ENCODE data around the gene CYTH3.
"Not testable (repeated sequence)": the region's sequence is repeated elsewhere in the genome, so short reads cannot be mapped to it uniquely, and the experiment has no call there.

CYTH3 gene, protein sequence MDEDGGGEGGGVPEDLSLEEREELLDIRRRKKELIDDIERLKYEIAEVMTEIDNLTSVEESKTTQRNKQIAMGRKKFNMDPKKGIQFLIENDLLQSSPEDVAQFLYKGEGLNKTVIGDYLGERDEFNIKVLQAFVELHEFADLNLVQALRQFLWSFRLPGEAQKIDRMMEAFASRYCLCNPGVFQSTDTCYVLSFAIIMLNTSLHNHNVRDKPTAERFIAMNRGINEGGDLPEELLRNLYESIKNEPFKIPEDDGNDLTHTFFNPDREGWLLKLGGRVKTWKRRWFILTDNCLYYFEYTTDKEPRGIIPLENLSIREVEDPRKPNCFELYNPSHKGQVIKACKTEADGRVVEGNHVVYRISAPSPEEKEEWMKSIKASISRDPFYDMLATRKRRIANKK

DNA sequence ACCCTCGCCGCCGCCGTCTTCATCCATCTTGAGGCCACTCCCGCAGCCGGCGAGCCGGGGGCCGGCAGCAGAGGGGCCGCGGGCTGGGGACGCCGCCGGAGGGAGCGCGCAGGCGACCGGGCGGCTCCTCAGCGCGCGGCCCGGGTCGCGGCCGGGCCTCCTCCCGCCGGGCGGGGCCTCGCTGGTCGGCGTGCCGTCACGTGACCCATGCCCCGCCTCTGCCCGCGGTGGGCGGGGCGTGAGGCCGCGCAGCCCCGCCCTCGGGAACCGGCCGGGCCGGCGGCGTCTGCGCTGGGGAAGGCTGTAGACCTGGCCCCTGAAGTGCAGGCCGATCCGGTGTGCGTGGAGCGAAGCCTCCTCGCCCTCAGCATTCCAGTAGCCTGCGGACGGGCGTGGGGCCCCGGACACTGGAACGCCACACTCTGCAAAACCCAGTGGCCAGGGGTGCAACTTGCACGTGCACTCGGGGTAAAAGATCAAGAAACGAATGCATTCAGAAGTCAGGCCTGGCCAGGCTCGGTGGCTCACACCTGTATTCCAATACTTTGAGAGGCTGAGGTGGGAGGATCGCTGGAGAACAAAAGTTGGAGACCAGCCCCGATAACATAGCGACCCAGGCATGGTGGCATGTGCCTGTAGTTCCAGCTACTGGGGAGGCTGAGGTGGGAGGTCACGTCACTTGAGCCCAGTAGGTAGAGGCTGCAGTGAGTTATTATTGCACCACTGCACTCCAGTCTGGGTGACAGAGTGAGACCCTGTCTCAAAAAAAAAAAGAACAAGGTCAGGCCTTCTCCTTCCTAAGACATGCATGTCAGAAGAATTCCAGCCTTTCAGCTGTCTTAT is at the start of gene CYTH3:
Gene CYTH3 (minus strand): TSS at position 144 of the 843 bp plus-strand sequence. CDS start 117 bp downstream, at position 27.
- DNase-seq (ENCODE audit: low read depth): peak; percentile 67

DNA sequence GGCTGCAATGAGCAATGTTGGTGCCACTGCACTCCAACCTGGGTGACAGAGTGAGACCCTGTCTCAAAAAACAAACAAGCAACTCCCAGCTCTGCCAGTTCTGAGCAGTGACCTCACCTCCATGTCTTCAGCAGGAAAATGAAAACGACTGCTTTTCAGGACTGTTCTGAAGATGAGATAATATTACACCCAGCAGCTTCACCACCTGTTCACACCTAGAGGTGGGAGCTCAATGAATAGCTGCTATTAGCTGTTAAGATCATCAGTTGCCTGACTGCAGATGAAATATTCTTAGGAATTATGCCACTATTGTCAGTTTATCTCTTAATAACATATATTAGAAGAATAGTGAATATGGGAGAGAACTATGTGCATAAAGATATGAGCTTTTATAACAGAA is 48.4 kb upstream of the CYTH3 start:
- DNase-seq (ENCODE audit: low read depth): no peak

DNA sequence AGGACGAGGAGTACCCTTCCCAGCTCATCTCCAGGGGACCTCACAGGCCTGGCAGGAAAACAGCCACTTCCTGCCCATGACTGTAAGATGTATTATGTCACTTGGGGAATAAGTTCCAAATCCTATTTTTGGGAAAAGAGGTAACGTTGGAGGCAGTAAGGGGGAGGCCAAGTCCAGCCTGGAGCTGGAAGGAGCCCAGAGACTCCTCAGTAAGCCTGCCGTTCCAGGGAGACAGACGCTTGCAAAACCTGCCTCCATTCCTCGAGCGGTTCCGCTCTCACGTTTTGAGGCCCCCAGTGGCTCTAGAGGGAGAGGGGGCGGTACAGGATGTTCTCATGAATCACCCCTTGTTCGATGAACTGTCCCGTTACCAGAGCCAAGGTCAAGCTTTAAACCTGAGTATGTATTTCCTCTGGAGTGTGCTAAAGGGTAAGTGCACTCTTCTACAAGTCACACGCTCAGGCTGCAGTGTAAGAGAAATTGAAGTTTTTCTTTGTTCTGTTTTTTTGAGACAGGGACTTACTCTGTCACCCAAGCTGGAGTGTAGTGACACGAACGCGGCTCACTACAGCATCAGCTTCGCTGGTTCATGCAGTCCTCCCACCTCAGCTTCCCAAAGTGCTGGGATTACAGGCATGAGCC is 45.5 kb upstream of the CYTH3 start:
- DNase-seq (ENCODE audit: low read depth): peak; percentile 1

DNA sequence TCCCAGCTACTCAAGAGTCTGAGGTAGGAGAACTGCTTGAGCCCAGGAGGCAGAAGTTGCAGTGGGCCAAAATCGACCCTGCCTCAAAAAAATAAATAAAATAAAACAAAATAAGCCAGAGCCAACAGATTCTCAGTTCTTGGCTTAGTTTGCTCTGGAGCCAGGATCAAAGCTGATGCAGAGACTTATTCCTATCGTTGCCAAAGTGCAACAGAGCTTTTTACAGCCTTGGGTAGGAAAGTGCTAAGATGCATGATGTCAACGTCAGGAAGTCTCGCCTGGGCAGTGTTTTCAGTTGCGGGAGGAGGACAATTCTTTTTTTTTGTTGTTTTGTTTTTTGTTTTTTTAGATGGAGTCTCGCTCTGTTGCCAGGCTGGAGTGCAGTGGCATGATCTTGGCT is 43.8 kb upstream of the CYTH3 start:
- no peak for DNase-seq (ENCODE audit: low read depth)

DNA sequence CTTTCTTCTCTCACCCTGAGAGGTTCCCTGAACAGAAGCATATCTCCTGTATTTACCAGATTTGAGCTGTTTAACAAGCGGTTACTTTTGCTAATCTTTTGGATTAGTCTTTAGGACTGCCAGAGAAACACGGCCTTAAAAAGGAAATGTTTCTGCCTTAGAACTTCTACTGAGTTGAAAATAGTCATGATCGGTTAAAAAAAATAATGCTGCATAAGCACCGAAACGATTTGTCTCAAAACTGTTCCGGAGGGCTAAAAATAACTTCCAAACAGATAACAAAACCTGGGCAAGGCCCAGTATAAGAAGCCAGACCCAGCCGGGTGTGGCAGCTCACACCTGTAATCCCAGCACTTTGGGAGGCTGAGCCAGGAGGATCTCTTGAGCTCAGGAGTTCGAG is 43.3 kb upstream of the CYTH3 start:
- DNase-seq (ENCODE audit: low read depth): no peak

DNA sequence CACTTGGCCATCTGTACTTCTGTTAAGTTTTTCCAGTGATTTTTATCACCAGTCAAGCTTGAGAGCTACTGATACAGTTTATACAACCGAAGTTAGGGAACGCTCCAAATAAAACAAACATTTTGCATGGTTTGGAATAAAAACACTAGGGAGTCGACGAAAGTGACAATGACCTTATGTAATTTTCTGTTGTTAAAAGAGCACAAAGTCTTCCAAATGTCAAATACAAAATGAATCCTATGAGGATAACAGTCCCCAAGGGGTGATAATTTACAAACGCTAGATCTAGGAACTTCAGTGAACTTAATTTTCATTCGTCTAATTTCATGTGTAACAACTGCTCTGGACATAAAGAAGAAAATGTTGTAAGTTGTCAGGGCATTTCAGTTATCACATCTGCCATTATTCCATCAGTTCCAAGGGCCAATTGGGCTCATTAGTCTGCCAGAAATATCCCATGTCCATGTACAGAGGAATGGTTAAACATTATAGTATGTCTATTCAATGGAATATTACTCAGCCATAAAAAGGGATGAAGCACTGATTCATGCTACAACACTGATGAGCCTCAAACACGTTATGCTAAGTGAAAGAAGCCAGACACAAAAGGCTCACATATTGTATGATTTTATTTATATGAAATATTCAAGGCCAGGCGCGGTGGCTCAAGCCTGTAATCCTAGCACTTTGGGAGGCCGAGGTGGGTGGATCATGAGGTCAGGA is 38.0 kb upstream of the CYTH3 start:
- DNase-seq (ENCODE audit: low read depth): no peak

DNA sequence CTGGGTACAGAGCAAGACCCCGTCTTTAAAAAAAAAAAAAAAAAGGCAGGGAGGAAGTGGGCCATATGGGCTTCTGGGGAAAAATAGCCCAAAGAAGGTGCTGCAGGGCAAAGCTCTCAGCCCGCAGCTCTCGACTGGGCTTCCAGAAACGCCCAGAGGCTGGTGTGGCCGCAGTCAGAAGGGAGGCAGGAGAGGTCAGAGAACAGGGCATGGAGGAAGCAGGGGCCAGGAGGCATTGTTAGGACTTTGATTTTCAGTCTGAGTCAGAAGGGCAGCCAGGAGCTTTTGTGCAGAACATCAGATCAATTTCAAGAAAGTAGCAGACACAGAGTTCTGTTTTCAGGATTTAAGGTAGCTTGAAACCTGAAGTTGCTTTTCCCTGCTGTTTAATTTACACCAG is 35.3 kb upstream of the CYTH3 start:
- DNase-seq (ENCODE audit: low read depth): no peak

DNA sequence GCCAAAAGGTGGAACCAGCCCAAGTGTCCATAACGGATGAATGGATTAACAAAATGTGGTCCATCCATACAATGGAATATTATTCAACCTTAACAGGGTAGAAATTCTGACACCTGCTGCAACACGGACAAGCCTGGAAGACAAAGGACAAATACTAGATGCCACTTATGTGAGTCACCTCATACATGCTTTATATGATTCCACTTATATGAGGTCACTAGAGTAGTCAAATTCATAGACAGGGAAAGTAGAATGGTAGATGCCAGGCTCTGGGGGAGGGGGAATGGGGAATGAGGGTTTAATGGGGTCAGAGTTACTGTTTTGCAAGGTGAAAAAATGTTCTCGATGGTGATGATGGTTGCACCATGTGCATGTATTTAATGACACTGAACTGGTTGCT is 34.0 kb upstream of the CYTH3 start:
- DNase-seq (ENCODE audit: low read depth): no peak

DNA sequence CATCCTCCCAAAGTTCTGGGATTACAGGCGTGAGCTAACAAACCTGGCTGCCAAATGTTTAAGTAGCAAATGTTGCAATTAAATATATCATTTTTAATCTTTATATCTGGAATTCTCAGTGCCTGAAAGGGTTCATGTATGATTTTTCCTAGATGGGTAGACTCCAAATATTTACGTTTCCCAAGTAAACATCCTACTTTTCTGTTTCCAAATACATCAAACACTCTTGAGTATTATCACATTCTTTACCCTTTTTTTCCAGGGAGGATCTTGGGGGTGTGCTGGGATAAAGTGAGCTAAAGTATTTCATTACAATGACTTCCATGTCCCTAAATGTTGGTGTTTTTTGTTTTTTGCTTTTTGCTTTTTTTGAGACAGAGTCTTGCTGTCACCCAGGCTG is 32.9 kb upstream of the CYTH3 start:
- no peak for DNase-seq (ENCODE audit: low read depth)

DNA sequence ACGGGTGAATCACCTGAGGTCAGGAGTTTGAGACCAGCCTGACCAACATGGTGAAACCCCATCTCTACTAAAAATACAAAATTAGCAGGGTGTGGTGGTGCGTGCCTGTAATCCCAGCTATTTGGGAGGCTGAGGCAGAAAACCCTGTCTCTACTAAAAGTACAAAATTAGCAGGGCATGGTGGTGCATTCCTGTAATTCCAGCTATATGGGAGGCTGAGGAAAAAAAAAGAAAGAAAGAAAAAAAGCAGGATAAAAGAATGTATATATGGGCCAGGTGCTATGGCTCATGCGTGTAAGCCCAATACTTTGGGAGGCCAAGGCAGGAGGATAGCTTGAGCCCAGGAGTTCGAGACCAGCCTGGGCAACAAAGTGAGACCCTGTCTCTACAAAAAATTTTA is 29.0 kb upstream of the CYTH3 start:
- DNase-seq (ENCODE audit: low read depth): not testable (repeated sequence)

DNA sequence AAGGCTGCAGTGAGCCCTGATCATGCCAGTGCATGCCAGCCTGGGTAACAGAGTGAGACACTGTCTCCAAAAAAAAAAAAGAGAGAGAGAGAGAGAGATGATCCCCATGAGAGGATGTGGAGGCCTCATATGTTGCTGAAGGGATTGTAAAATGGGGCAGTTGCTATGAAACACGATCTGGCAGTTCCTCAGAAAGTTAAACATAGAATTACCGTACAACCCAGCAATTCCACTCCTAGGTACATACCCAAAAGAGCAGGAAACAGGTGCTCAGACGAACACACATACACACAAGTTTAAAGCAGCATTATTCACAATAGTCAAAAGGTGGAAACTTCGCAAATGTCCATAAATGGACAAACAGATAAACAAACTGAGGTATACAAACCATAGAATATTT is 27.4 kb upstream of the CYTH3 start:
- no peak for DNase-seq (ENCODE audit: low read depth)

DNA sequence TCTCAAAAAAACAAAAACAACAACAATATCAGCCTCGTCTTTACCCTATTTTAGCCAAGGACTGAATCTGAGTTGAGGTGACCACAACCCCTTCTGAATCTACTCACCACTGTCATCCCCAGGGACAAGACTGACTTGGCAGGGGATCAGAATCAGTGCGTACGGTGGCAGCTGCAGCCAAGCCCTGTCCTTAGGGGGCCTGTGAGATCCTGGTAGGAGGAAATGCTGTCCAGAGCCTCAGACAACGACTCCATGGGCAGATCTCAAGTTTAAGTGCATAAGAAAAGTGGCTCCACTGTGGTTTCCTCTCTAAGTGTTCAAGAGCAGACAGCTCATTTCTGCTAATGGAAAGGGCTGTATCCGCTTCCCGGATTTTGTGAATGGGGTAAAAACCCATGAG is 22.4 kb upstream of the CYTH3 start:
- no peak for DNase-seq (ENCODE audit: low read depth)

DNA sequence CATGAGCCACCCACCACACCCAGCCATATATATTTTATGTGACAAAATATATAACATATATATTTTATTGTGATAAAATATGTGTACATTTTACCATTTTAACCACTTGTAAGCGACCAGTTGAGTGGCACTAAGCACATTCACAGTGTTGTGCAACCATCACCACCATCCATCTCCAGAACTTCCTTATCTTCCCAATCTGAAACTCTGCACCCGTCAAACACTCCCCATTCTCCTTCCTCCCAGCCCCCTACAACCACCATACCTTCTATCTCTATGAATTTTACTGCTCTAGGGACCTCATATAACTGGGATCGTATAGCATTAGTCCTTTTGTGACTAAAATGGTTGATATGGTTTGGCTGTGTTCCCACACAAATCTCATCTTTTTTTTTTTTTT is 20.8 kb upstream of the CYTH3 start:
- DNase-seq (ENCODE audit: low read depth): no peak

DNA sequence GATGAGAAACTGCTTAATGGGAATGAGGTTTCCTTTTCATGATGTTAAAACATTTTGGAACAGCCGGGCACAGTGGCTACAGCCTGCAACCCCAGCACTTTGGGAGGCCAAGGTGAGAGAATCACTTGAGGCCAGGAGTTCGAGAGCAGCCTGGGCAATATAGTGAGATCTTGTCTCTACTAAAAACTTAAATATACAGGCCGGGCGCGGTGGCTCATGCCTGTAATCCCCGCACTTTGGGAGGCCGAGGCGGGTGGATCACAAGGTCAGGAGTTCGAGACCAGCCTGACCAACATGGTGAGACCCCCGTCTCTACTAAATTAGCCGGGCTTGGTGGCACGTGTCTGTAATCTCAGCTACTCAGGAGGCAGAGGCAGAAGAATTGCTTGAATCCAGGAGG is 19.5 kb upstream of the CYTH3 start:
- DNase-seq (ENCODE audit: low read depth): not testable (repeated sequence)

DNA sequence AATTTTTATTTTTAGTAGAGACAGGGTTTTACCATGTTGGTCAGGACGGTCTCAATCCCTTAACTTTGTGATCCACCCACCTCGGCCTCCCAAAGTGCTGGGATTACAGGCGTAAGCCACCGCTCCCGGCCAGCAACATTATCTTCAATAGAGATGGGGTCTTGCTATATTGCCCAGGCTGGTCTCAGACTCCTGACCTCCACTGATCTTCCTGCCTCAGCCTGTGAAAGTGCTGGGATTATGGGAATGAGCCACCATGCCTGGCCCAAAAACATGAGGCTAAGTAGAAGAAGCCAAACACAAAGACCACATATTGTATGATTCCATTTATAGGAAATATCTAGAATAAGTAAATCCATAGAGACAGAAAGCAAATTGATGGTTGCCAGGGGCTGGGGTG is 19.1 kb upstream of the CYTH3 start:
- DNase-seq (ENCODE audit: low read depth): no peak

DNA sequence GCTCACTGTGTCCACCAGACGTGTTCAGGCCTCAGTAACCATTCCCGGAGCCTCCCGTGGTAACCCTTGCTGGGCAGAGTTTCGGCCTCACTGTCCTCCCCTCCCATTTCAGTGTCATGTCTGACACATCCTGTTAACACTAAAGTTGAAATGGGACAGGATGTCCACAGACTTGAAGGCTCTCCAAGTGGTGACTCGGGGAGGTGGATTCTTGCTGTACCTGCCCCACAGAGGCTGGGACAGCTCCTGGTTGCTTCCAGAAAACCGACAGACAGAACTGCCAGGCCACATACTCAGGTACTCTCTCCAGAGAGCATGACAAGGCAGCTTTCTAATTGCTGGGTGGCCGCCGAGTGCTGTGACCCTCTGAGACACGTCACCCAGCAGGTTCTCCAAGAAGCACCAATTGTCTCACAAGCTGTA is 17.9 kb upstream of the CYTH3 start:
- no peak for DNase-seq (ENCODE audit: low read depth)

DNA sequence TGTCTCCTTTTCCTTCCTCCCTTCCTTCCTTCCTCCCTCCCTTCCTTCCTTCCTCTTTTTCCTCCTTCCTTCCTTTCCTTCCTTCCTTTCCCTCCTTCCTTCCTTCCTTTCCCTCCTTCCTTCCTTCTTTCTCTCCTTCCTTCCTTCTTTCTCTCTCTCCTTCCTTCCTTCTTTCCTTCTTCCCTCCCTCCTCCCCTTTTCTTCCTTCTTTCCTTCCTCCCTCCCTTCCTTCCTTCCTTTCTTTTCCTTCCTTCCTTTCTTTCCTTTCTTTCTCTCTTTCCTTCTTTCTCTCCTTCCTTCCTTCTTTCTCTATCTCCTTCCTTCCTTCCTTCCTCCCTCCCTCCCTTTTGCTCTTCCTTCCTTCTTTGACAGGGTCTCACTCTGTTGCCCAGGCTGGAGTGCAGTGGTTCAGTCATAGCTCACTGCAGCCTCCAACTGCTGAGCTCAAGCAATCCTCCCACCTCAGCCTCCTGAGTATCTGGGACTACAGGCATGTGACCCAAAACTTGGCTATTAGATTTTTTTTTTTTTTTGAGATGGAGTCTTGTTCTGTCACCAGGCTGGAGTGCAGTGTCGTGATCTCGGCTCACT is 15.9 kb upstream of the CYTH3 start:
- DNase-seq (ENCODE audit: low read depth): no peak

DNA sequence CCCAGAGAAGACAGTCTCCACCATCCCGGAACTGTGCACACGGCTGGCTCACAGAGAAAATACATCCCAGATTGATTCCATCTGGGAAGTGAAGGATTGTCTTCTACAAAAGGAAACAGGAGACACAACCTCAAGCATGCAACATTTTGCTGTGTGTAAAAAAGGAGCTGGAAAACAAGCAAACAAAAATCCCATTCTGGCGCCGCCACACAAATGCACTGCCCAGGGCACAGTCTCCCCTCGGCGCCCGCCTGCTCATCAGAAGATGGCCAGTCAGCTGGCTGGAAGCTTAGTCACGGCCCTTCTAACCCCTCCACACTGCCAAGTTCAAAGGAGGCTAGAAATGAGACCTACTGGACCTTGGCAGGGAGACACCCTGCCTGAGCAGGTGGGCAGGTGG is 14.1 kb upstream of the CYTH3 start:
- DNase-seq (ENCODE audit: low read depth): no peak

DNA sequence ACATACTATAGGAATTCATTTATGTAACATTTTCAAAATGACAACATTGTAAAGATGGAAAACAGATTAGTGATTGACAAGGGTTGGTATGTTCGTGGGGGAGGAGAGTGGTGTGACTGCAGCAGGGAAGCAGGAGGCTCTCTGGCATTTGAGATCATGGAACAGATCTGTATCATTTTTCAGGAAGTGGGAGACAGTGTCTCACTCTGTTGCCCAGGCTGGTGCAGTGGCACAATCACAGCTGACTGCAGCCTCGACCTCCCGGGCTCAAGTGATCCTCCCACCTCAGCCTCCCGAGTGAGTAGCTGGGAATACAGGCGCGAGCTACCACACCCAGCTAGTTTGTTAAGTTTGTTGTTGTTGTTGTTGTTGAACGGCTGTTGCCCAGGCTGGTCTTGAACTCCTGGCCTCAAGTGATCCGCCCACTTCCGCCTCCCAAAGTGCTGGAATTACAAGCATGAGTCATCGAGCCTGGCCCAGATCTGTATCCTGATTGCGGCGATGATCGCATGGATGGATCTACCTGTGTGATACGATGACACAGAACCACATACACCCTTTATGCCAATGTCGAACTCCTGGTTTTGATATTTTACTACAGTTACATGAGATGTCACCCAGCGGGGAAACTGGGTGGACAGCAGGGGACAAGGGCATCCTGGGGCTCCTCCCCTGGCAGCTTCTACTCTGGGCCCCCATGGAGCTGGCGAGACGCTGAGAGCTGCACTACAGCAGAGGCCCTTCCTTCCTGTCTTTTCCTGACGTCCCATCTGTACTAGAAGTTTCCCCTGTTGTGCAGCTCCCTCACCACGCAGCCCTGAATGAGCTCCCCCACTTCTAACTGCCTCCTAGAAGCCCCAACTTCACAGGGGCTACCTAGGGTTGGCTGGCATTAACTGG is 12.3 kb upstream of the CYTH3 start:
- no peak for DNase-seq (ENCODE audit: low read depth)

DNA sequence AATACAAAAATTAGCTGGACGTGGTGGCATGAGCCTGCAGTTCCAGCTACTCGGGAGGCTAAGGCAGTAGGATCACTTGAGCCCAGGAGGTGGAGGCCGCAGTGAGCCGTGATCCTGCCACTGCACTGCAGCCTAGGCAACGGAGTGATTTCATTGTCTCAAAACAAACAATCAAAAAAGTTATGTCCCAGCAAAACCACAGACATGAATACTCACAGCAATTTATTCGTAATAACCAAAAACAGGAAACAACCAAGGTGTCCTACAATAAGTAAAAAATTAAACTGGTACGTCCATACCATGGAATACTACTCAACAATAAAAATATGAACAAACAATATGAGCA is 11.6 kb upstream of the CYTH3 start:
- no peak for DNase-seq (ENCODE audit: low read depth)
